Suppressor macrophage treated with lipopolysaccharide for 1 hour (primary cell): Measurements from ENCODE around the gene MRPL24.
A peak's percentile ranks its signal among the peaks of the same experiment; 100 is the strongest.

ENCODE experiments used
- DNase-seq, 3 donors: peaks; one replicate each; pipeline ENCODE4 v3.0.0-alpha.2; 2020 to 2022

The MRPL24 gene

GRCh38 chr1:156691665-156692440, 49.0 kb downstream of the MRPL24 start:
- peak; percentile 78 to 87 (median 80) for DNase-seq

- no peak for DNase-seq
These were observed 49.7 kb downstream of the MRPL24 start for GRCh38 chr1:156691191-156691590.

- DNase-seq = peak; percentile 48 to 51 (median 50)
These were observed 50.2 kb downstream of the MRPL24 start for GRCh38 chr1:156690675-156691036.

GRCh38 chr1:156689953-156690674, 50.8 kb downstream of the MRPL24 start:
- DNase-seq = peak; percentile 56 to 60 (median 58)

GRCh38 chr1:156689035-156689952, 51.6 kb downstream of the MRPL24 start:
- peak; percentile 87 to 89 (median 87) for DNase-seq
